DMS153 treated with DMSO at 0.1 percent for 48 hours (cell line): ENCODE measurements around the gene OSBPL9.

ENCODE experiments used
- DNase-seq: peaks from one replicate; lab custom pipeline; 2025; ENCODE audit not compliant: unreplicated experiment; lab: John Stamatoyannopoulos, UW

Gene OSBPL9

GRCh38 chr1:51616903-51617708 is at the start of gene OSBPL9:
Gene OSBPL9 (plus strand): TSS chr1:51617092. CDS start chr1:51617111, 19 bp downstream.
- peak; percentile 88 for DNase-seq

GRCh38 chr1:51567653-51568052 is 49.2 kb upstream of the OSBPL9 start:
- DNase-seq: no peak

GRCh38 chr1:51568231-51568935 is 48.5 kb upstream of the OSBPL9 start:
- DNase-seq: no peak

- DNase-seq: no peak
Measured at GRCh38 chr1:51569284-51570062, 47.4 kb upstream of the OSBPL9 start.

- DNase-seq: no peak
Measured at GRCh38 chr1:51570063-51570710, 46.7 kb upstream of the OSBPL9 start.

- no peak for DNase-seq
Measured at GRCh38 chr1:51572365-51572764, 44.5 kb upstream of the OSBPL9 start.

- no peak for DNase-seq
Measured at GRCh38 chr1:51574796-51575195, 42.1 kb upstream of the OSBPL9 start.

GRCh38 chr1:51575406-51576084 is 41.3 kb upstream of the OSBPL9 start:
- no peak for DNase-seq

- no peak for DNase-seq
Measured at GRCh38 chr1:51576085-51576444, 40.8 kb upstream of the OSBPL9 start.

- DNase-seq: no peak
Measured at GRCh38 chr1:51576923-51577322, 40.0 kb upstream of the OSBPL9 start.

GRCh38 chr1:51578383-51579109 is 38.3 kb upstream of the OSBPL9 start:
- DNase-seq: no peak

- no peak for DNase-seq
Measured at GRCh38 chr1:51581238-51581637, 35.7 kb upstream of the OSBPL9 start.

GRCh38 chr1:51583532-51583931 is 33.4 kb upstream of the OSBPL9 start:
- DNase-seq: no peak

- DNase-seq: no peak
Measured at GRCh38 chr1:51584021-51584420, 32.9 kb upstream of the OSBPL9 start.

- DNase-seq: no peak
Measured at GRCh38 chr1:51592711-51593110, 24.2 kb upstream of the OSBPL9 start.

GRCh38 chr1:51594716-51595115 is 22.2 kb upstream of the OSBPL9 start:
- no peak for DNase-seq

- DNase-seq: no peak
Measured at GRCh38 chr1:51600529-51600928, 16.4 kb upstream of the OSBPL9 start.

- no peak for DNase-seq
Measured at GRCh38 chr1:51600965-51601364, 15.9 kb upstream of the OSBPL9 start.

- DNase-seq: no peak
Measured at GRCh38 chr1:51605961-51606723, 10.8 kb upstream of the OSBPL9 start.
